Measurements from ENCODE around the gene ABCA2.

GRCh38 chr9:137045294-137046087 is 17.5 kb upstream of the ABCA2 start:
- TF ChIP-seq CTCF (IDR thresholded peaks at IDR 0.05) (no peak), POLR2A (IDR thresholded peaks at IDR 0.05) (no peak)

Measured in esophagus squamous epithelium (tissue), 4 donors.